Measurements from ENCODE around the gene PLPP7.

Gene PLPP7

DNA sequence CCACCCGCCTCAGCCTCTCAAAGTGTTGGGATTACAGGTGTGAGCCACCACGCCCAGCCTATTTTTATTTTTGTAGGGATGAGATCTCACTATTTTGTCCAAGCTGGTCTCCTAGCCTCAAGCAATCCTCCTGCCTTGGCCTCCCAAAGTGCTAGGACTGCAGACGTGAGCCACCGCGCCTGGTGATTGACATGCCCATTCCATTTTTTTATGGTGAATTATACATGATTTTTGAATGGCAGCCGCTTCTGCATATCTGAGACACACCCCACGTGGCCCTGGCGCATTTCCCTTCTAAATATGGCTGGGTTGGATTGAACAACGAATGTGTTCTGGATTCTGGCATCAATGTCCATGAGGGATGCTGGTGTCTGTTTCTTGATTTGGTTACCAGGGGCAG is 22.7 kb downstream of the PLPP7 start:
- DNase-seq (ENCODE audit: low read depth): no peak
- TF ChIP-seq, protein P1, sequence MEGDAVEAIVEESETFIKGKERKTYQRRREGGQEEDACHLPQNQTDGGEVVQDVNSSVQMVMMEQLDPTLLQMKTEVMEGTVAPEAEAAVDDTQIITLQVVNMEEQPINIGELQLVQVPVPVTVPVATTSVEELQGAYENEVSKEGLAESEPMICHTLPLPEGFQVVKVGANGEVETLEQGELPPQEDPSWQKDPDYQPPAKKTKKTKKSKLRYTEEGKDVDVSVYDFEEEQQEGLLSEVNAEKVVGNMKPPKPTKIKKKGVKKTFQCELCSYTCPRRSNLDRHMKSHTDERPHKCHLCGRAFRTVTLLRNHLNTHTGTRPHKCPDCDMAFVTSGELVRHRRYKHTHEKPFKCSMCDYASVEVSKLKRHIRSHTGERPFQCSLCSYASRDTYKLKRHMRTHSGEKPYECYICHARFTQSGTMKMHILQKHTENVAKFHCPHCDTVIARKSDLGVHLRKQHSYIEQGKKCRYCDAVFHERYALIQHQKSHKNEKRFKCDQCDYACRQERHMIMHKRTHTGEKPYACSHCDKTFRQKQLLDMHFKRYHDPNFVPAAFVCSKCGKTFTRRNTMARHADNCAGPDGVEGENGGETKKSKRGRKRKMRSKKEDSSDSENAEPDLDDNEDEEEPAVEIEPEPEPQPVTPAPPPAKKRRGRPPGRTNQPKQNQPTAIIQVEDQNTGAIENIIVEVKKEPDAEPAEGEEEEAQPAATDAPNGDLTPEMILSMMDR (IDR thresholded peaks at IDR 0.05; ENCODE audit: low read depth, low read length, missing control alignments): no peak
- H3K4me3 ChIP-seq (ENCODE audit: low read depth, low read length): no peak overlapping the region

DNA sequence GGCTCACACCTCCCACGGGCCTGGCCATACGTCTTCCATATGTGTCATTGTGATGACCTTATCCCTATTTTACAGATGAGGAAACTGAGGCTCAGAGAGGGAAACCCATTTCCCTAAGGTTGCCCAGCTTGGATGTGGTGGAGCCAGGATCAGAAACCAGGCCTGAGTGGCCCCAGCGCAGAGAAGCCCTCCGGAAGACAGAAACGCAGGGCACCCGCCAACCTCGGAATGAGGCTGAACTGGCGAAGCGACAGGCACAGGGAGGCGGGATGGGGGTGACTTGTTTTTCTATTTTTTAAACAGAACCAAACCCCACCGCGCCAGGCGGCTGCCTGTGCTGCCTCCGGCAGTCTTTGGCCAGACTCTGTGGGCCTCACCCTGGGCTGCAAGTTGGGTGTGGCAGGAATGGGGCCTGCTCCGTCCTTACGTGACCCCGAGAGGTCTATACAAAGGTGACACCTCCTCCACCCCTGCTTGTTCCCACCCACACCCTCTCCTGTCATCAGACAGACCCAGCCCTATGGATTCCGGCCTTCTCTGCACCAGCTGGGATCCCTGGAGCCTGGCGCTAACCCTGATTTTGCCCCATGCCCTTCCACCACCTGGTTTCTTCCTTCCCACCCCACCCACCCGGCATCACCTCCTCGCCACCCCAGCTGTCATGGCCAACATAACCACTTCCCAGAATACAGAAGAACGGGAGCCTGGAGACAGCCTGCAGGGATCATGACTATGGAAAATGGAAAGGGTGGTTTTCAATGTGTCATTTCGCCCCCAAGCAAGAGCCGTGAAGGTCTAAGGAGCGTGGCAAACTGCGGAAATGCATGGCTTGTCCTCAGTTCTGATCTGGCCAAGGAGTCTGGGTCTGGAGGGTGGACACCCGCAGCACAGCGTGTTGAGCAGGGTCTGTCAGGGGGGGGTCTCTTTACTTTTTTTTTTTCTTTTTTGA is 23.6 kb downstream of the PLPP7 start:
- TF ChIP-seq, protein P1 (IDR thresholded peaks at IDR 0.05; ENCODE audit: low read depth, low read length, missing control alignments): no peak
- H3K4me3 ChIP-seq (ENCODE audit: low read depth, low read length): no peak overlapping the region
- DNase-seq (ENCODE audit: low read depth): no peak

DNA sequence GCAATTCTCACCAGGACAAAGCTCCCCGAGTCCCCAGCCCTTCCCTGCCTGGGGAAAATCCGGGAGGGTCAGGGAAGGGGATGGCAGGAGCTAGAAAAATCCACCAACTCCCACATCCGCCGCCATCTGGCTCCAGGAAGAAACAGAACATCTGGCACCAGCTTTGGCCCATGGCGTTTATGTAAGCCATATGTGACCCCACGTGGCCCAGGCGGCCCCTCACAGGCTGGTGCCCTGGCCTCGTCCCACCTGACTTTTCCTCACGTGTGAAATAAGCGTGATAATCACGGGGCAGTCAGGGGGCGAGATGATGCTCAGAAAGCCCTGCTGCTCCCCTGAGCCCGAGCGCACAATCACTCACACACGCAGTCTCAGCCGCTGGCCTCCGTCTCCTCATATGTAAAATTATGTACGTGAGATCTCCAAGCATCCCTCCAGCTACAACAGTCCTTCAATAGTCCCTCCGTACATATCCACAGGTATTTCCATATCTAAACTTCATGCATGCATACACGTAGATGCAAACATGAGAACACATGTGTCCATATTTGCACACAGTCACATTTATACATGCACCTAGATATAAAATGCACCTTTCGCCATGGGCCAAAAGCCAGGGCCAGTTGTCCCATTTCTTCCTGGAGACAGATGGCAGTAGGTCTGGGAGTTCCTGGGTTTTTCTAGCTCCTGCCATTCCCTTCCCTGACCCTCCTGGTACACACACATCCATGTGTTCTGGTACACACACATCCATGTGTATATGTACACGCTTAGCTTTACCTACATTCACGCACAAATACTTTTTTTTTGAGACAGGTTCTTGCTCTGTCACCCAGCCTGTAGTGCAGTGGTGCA is 28.9 kb downstream of the PLPP7 start:
- no peak for DNase-seq (ENCODE audit: low read depth)
- TF ChIP-seq, protein P1 (IDR thresholded peaks at IDR 0.05; ENCODE audit: low read depth, low read length, missing control alignments): no peak
- H3K4me3 ChIP-seq (ENCODE audit: low read depth, low read length): no peak overlapping the region

DNA sequence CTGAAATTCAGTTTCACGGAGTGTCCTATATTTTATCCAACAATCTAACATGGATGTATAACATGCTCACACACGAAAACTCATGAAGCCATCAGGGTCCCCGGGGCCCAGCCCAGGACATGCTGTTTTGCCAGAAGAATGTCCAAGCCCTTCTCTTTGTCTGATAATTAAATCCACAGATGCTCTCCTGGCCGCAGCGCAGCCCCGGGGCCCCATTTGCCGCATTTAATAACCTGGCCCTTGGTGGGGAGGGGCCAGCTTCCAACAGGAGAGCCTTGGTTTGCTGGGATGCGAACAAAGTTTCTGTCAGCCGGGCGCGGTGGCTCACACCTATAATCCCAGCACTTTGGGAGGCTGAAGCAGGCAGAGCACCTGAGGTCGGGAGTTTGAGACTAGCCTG is 30.0 kb downstream of the PLPP7 start:
- no peak for DNase-seq (ENCODE audit: low read depth)
- H3K4me3 ChIP-seq (ENCODE audit: low read depth, low read length): no peak overlapping the region
- TF ChIP-seq, protein P1 (IDR thresholded peaks at IDR 0.05; ENCODE audit: low read depth, low read length, missing control alignments): no peak

DNA sequence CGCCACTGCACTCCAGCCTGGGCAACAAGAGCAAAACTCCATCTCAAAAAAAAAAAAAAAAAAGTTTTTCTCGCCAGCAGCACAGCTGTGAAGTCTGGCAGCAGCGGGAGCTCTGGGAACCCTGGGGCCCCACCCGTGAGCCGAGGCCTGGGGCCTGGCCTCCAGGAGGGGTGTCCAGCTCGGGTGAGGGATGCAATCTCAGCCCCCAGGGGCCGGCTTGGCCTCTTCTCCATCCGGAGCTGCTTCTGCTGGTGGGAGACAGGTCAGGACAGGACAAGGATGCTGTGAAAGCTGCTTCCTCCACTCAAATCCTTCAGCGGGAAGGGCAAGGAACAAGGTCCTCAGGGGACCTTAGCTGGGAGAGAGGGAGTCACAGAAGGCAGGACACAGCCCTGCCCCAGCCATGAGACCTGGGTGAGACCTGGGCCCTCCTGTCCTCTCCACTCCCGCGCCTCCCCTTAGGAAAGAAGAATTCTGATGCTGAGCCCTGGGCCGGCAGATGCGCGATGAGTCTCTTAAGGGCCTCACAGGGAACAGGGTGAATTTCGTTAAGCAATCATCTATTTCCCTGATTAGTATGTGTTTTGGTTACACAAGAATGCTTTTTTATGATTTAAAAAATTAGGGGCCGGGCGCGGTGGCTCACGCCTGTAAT is 30.6 kb downstream of the PLPP7 start:
- TF ChIP-seq, protein P1 (IDR thresholded peaks at IDR 0.05; ENCODE audit: low read depth, low read length, missing control alignments): no peak
- H3K4me3 ChIP-seq (ENCODE audit: low read depth, low read length): no peak overlapping the region
- no peak for DNase-seq (ENCODE audit: low read depth)

DNA sequence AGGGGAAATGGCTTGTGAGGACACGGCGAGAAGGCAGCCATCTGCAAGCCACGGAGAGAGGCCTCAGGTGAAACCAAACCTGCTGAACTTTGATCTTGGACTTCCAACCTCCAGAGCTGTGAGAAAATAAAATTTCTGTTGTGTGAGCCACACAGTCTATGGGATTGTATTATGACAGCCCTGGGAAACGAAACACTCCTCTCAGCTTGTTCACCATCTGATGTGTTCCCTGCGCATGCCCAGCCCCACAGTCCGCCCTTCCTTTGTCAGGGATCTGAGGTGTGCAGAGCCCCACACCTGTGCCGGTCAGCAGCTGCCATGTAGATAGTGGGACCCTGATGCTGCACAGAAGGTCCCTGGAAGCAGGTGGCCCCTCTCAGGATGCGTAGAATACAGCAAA is 34.1 kb downstream of the PLPP7 start:
- no peak overlapping the region for H3K4me3 ChIP-seq (ENCODE audit: low read depth, low read length)
- TF ChIP-seq, protein P1 (IDR thresholded peaks at IDR 0.05; ENCODE audit: low read depth, low read length, missing control alignments): no peak
- no peak for DNase-seq (ENCODE audit: low read depth)

All from GM12864 (cell line).